Neural progenitor cell (in vitro differentiated cells): ENCODE data around the gene OR13C5. TPM values are rescaled to one million over a fixed set of nuclear protein-coding genes. Genes with fewer than 3 reads are reported as not detected.

Experiments used
- DNase-seq: peaks from one replicate; pipeline ENCODE4 v3.0.0-alpha.2; 2016; ENCODE audit warnings: low spot score
- H2AFZ ChIP-seq: fragments of 200-600 bp; sonication (generic); replicated peaks from 2 replicates; pipeline ENCODE4 v1.6.1; 2016; ENCODE audit warnings: antibody characterized with exemption
- H3F3A ChIP-seq: fragments of 200-600 bp; sonication (generic); 2 replicates; pipeline ENCODE4 v1.6.1; 2016; ENCODE audit warnings: antibody characterized with exemption, low read depth
- H3K27ac ChIP-seq: fragments of 200-600 bp; sonication (generic); 2 replicates; pipeline ENCODE4 v1.5.1; 2016; ENCODE audit warnings: mild to moderate bottlenecking
- H3K27me3 ChIP-seq: fragments of 200-600 bp; sonication (generic); 2 replicates; pipeline ENCODE4 v1.6.1; 2016; ENCODE audit warnings: mild to moderate bottlenecking, moderate library complexity
- H3K36me3 ChIP-seq: fragments of 200-600 bp; sonication (generic); 2 replicates; pipeline ENCODE4 v1.5.1; 2016
- H3K4me1 ChIP-seq: fragments of 200-600 bp; sonication (generic); 2 replicates; pipeline ENCODE4 v1.6.1; 2016; ENCODE audit warnings: mixed run types
- H3K4me2 ChIP-seq: fragments of 200-600 bp; sonication (generic); 2 replicates; pipeline ENCODE4 v1.6.1; 2016
- H3K4me3 ChIP-seq: fragments of 200-600 bp; sonication (generic); 2 replicates; pipeline ENCODE4 v1.5.1; 2016
- H3K79me2 ChIP-seq: fragments of 200-600 bp; sonication (generic); 2 replicates; pipeline ENCODE4 v1.6.1; 2016; ENCODE audit warnings: low read depth
- H3K9ac ChIP-seq: fragments of 200-600 bp; sonication (generic); 2 replicates; pipeline ENCODE4 v1.6.1; 2016
- H3K9me3 ChIP-seq: fragments of 200-600 bp; sonication (generic); 2 replicates; pipeline ENCODE4 v1.5.1; 2016; ENCODE audit warnings: low read depth
- H4K20me1 ChIP-seq: fragments of 200-600 bp; sonication (generic); 2 replicates; pipeline ENCODE4 v1.6.1; 2016; ENCODE audit warnings: low read depth
- H3K27ac Mint-ChIP-seq: 3 replicates; pipeline ENCODE4 v1.8.0; 2021; ENCODE audit warnings: mixed read lengths
- H3K27me3 Mint-ChIP-seq: 2 replicates; pipeline ENCODE4 v1.8.0; 2022; ENCODE audit warnings: low read depth, mild to moderate bottlenecking, inconsistent platforms, moderate library complexity, mixed read lengths; ENCODE audit not compliant: insufficient read depth
- H3K36me3 Mint-ChIP-seq: 3 replicates; pipeline ENCODE4 v1.8.0; 2021; ENCODE audit warnings: mixed read lengths
- H3K4me1 Mint-ChIP-seq: 3 replicates; pipeline ENCODE4 v1.8.0; 2021; ENCODE audit warnings: mixed read lengths
- H3K4me3 Mint-ChIP-seq: 3 replicates; pipeline ENCODE4 v1.8.0; 2021; ENCODE audit warnings: mild to moderate bottlenecking, moderate library complexity, mixed read lengths
- H3K9me3 Mint-ChIP-seq: 3 replicates; pipeline ENCODE4 v1.8.0; 2020; ENCODE audit warnings: mixed read lengths
- EZH2 ChIP-seq: fragments of 200-600 bp; sonication (generic); IDR thresholded peaks from 2 replicates; pipeline ENCODE4 v1.6.1; 2017; ENCODE audit warnings: antibody characterized with exemption, mild to moderate bottlenecking, moderate library complexity
- EZH2phosphoT487 ChIP-seq: fragments of 200-600 bp; sonication (generic); IDR thresholded peaks from 2 replicates; pipeline ENCODE4 v1.6.1; 2017; ENCODE audit warnings: antibody characterized with exemption
- total RNA-seq: library from RNA; depleted of rRNA; stranded (reverse); fragments of >200 nt; gene quantifications from 2 replicates; pipeline ENCODE4 v1.2.3, GENCODE V29; 2015; ENCODE audit warnings: low replicate concordance
- TF ChIP-seq, protein P1 (sequence below): fragments of 200-600 bp; sonication (generic); IDR thresholded peaks from 2 replicates; pipeline ENCODE4 v1.5.1; 2017; ENCODE audit warnings: antibody characterized with exemption, mild to moderate bottlenecking

OR13C5 gene
- total RNA-seq, 1 donor from 2014 or later = not detected

GRCh38 chr9:104577263-104577662, 21.9 kb downstream of the OR13C5 start:
- Mint-ChIP-seq H3K36me3 (no peaks in the 10 kb centered on the region), H3K27ac (no peak overlapping the region), H3K27me3 (peaks cover 2% of the 10 kb centered on the region), H3K9me3 (peaks cover 9% of the 10 kb centered on the region), H3K4me3 (no peak overlapping the region), H3K4me1 (no peaks in the 10 kb centered on the region)
- Histone ChIP-seq H3K27ac (no peak overlapping the region), H3F3A (no peaks in the 10 kb centered on the region), H3K36me3 (peaks cover 3% of the 10 kb centered on the region), H3K27me3 (no peaks in the 10 kb centered on the region), H3K9me3 (peaks cover 5% of the 10 kb centered on the region), H3K9ac (no peak overlapping the region), H4K20me1 (no peaks in the 10 kb centered on the region), H3K4me2 (no peak overlapping the region), H3K4me3 (no peak overlapping the region), H3K4me1 (no peaks in the 10 kb centered on the region), H2AFZ (no peak overlapping the region), H3K79me2 (no peaks in the 10 kb centered on the region)
- no peak for DNase-seq
- TF ChIP-seq EZH2 (no peak), EZH2phosphoT487 (no peak)
- TF ChIP-seq, protein P1, sequence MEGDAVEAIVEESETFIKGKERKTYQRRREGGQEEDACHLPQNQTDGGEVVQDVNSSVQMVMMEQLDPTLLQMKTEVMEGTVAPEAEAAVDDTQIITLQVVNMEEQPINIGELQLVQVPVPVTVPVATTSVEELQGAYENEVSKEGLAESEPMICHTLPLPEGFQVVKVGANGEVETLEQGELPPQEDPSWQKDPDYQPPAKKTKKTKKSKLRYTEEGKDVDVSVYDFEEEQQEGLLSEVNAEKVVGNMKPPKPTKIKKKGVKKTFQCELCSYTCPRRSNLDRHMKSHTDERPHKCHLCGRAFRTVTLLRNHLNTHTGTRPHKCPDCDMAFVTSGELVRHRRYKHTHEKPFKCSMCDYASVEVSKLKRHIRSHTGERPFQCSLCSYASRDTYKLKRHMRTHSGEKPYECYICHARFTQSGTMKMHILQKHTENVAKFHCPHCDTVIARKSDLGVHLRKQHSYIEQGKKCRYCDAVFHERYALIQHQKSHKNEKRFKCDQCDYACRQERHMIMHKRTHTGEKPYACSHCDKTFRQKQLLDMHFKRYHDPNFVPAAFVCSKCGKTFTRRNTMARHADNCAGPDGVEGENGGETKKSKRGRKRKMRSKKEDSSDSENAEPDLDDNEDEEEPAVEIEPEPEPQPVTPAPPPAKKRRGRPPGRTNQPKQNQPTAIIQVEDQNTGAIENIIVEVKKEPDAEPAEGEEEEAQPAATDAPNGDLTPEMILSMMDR = no peak

DNA sequence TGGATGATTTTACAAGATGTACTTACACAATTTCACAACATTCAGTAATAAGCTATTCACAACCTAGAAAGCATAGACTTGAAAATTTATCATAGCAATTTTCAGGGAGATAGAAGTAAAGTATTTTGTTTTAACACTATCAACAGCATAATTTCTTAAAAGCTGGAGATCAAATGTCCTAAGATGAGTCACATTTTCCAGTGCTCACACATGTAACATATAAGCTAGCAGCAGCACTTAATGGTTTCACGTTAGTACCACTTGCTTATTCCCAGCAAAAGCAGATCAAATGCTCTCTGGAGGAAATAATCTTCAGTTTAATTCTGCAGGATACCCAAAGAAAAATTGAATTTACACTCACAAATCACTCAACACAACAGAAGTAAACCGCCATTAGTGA, 23.8 kb downstream of the OR13C5 start:
- H3K27ac ChIP-seq = no peak overlapping the region
- H3K4me1 ChIP-seq = no peaks in the 10 kb centered on the region
- H3K36me3 ChIP-seq = peaks cover 3% of the 10 kb centered on the region
- Mint-ChIP-seq H3K27me3 (peaks cover 2% of the 10 kb centered on the region), H3K4me3 (no peak overlapping the region), H3K27ac (no peak overlapping the region), H3K4me1 (no peaks in the 10 kb centered on the region), H3K36me3 (no peaks in the 10 kb centered on the region), H3K9me3 (peaks cover 13% of the 10 kb centered on the region)
- DNase-seq = no peak
- TF ChIP-seq, protein P1 = no peak
- TF ChIP-seq EZH2 (no peak), EZH2phosphoT487 (no peak)
- H3K4me3 ChIP-seq = no peak overlapping the region
- no peak overlapping the region for H3K9ac ChIP-seq
- no peaks in the 10 kb centered on the region for H3K79me2 ChIP-seq
- H4K20me1 ChIP-seq = no peaks in the 10 kb centered on the region
- no peaks in the 10 kb centered on the region for H3K27me3 ChIP-seq
- H3K9me3 ChIP-seq = peaks cover 5% of the 10 kb centered on the region
- H3K4me2 ChIP-seq = no peak overlapping the region
- H2AFZ ChIP-seq = no peak overlapping the region
- no peaks in the 10 kb centered on the region for H3F3A ChIP-seq

DNA sequence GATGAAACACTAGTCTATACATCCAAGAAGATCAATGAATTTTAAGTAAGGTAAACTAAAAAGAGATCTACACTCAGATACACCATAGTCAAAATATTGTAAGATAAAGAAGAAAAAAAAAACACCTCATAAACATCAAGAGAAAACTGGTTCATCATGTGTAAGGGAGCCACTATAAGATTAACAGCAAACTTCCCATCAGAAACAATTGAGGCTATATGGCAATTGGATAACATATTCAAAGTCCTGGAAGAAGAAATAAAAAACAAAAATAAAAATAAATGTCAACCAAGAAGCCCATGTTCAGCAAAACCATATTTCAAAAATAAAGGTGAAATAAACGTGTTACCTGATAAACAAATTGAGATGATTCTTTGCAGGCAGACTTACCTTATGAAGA, 26.6 kb downstream of the OR13C5 start:
- Histone ChIP-seq H3K9ac (no peak overlapping the region), H3K79me2 (no peaks in the 10 kb centered on the region), H3K27ac (no peak overlapping the region), H3F3A (no peaks in the 10 kb centered on the region), H3K4me2 (no peak overlapping the region), H2AFZ (no peak overlapping the region), H3K36me3 (peaks cover 3% of the 10 kb centered on the region), H3K4me3 (no peak overlapping the region), H4K20me1 (no peaks in the 10 kb centered on the region), H3K4me1 (no peaks in the 10 kb centered on the region), H3K9me3 (peaks cover 5% of the 10 kb centered on the region), H3K27me3 (no peaks in the 10 kb centered on the region)
- Mint-ChIP-seq H3K4me3 (no peak overlapping the region), H3K27ac (no peak overlapping the region), H3K36me3 (no peaks in the 10 kb centered on the region), H3K27me3 (peaks cover 2% of the 10 kb centered on the region), H3K4me1 (no peaks in the 10 kb centered on the region), H3K9me3 (peaks cover 13% of the 10 kb centered on the region)
- TF ChIP-seq, protein P1 = no peak
- no peak for TF ChIP-seq EZH2
- TF ChIP-seq EZH2phosphoT487 = no peak
- DNase-seq = no peak

GRCh38 chr9:104568868-104569267, 30.3 kb downstream of the OR13C5 start, which contains the start of gene OR13C8:
Gene OR13C8 (plus strand): TSS chr9:104569168. CDS start chr9:104569168, 0 bp downstream.
- Mint-ChIP-seq H3K4me3 (no peak within 1 kb of the TSS), H3K36me3 (no peaks in the 10 kb centered on the region), H3K27ac (no peak within 1 kb of the TSS), H3K27me3 (no peaks in the 10 kb centered on the region), H3K4me1 (no peaks in the 10 kb centered on the region), H3K9me3 (peaks cover 13% of the 10 kb centered on the region)
- TF ChIP-seq EZH2phosphoT487 = no peak
- TF ChIP-seq EZH2 = no peak
- TF ChIP-seq, protein P1 = no peak
- no peaks in the 10 kb centered on the region for H3F3A ChIP-seq
- H3K4me2 ChIP-seq = no peak within 1 kb of the TSS
- no peaks in the 10 kb centered on the region for H3K4me1 ChIP-seq
- H3K9me3 ChIP-seq = peaks cover 5% of the 10 kb centered on the region
- H3K27ac ChIP-seq = no peak within 1 kb of the TSS
- no peak within 1 kb of the TSS for H2AFZ ChIP-seq
- H3K36me3 ChIP-seq = peaks cover 3% of the 10 kb centered on the region
- no peaks in the 10 kb centered on the region for H3K27me3 ChIP-seq
- H3K79me2 ChIP-seq = no peaks in the 10 kb centered on the region
- H4K20me1 ChIP-seq = no peaks in the 10 kb centered on the region
- no peak within 1 kb of the TSS for H3K9ac ChIP-seq
- no peak for DNase-seq
- no peak within 1 kb of the TSS for H3K4me3 ChIP-seq
